Measurements from ENCODE around the gene FKBP2. TPM values are rescaled to one million over a fixed set of nuclear protein-coding genes. Genes with fewer than 3 reads are reported as not detected.

FKBP2 gene
- total RNA-seq, 4 donors from 2014 or later: 50.7 to 89.6 (median 56.0) TPM

- Histone ChIP-seq H3K27me3 (peaks cover 8 to 71% (median 14%) of the 10 kb centered on the region in 4 donors), H3K4me3 (peak overlapping the region; percentile 23 to 67 (median 37)), H3K9me3 (no peaks in the 10 kb centered on the region), H3K27ac (no peak overlapping the region), H3K36me3 (peaks cover 0 to 10% (median 0%) of the 10 kb centered on the region in 3 donors), H3K4me1 (peaks cover 10 to 40% (median 20%) of the 10 kb centered on the region in 3 donors)
- TF ChIP-seq CTCF (IDR thresholded peaks at IDR 0.05): no peak
- no peak for TF ChIP-seq POLR2A (IDR thresholded peaks at IDR 0.05)
- WGBS, 2 donors: no CpG with 5 or more reads among the region's 96 CpGs
- no peak for DNase-seq
- intact Hi-C loops (cut with DNase I): no loop called here
Observed at GRCh38 chr11:64291752-64292459, 51.0 kb downstream of the FKBP2 start.

GRCh38 chr11:64292460-64293254 is 51.8 kb downstream of the FKBP2 start:
- Histone ChIP-seq H3K4me1 (peaks cover 10 to 36% (median 20%) of the 10 kb centered on the region in 3 donors), H3K27me3 (peaks cover 8 to 78% (median 17%) of the 10 kb centered on the region in 4 donors), H3K4me3 (peak overlapping the region; percentile 23 to 67 (median 37)), H3K9me3 (no peaks in the 10 kb centered on the region), H3K36me3 (peaks cover 0 to 7% (median 0%) of the 10 kb centered on the region in 3 donors), H3K27ac (no peak overlapping the region)
- intact Hi-C loops (cut with DNase I): no loop called here
- 6 to 12% methylated on average over 17 to 21 of the region's 42 CpGs for WGBS, 2 donors
- TF ChIP-seq POLR2A (IDR thresholded peaks at IDR 0.05) (no peak), CTCF (IDR thresholded peaks at IDR 0.05) (no peak)
- no peak for DNase-seq

Other genes with a start within 250 kb of the FKBP2 start
- gene FLRT1, start 205.2 kb upstream of the FKBP2 start, total RNA-seq: under 1 TPM in 3 of 4 donors, not detected in 1; 0.06 to 0.19 (median 0.08) TPM
- gene MACROD1, start 75.0 kb upstream of the FKBP2 start, total RNA-seq: 10 to 100 TPM; 10.4 to 31.5 (median 19.5) TPM
- 100 to 1,000 TPM in 2 of 4 donors, 10 to 100 TPM in 2; 81.6 to 116 (median 104) TPM for gene STIP1, start 54.9 kb upstream of the FKBP2 start, total RNA-seq
- 10 to 100 TPM in 2 of 4 donors, 1 to 10 TPM in 2; 3.8 to 16.9 (median 10.6) TPM for gene FERMT3, start 34.4 kb upstream of the FKBP2 start, total RNA-seq
- 10 to 100 TPM; 23.9 to 68.7 (median 45.8) TPM for gene TRPT1, start 14.9 kb upstream of the FKBP2 start, total RNA-seq
- 10 to 100 TPM; 44.0 to 60.1 (median 50.7) TPM for gene NUDT22, start 14.8 kb upstream of the FKBP2 start, total RNA-seq
- 10 to 100 TPM in 3 of 4 donors, 1 to 10 TPM in 1; 8.9 to 27.1 (median 16.8) TPM for gene DNAJC4, start 10.5 kb upstream of the FKBP2 start, total RNA-seq
- 10 to 100 TPM; 18.0 to 50.5 (median 30.9) TPM for gene VEGFB, start 6.5 kb upstream of the FKBP2 start, total RNA-seq
- gene PPP1R14B, start 5.8 kb downstream of the FKBP2 start, total RNA-seq: 100 to 1,000 TPM; 137 to 279 (median 203) TPM
- gene PLCB3, start 10.4 kb downstream of the FKBP2 start, total RNA-seq: 10 to 100 TPM; 29.8 to 54.5 (median 42.4) TPM
- gene BAD, start 43.6 kb downstream of the FKBP2 start, total RNA-seq: 10 to 100 TPM; 49.4 to 86.5 (median 72.9) TPM
- 10 to 100 TPM; 17.5 to 19.9 (median 19.2) TPM for gene GPR137, start 44.8 kb downstream of the FKBP2 start, total RNA-seq
- gene KCNK4, start 50.2 kb downstream of the FKBP2 start, total RNA-seq: not detected
- gene CATSPERZ, start 59.3 kb downstream of the FKBP2 start, total RNA-seq: not detected
- 100 to 1,000 TPM in 2 of 4 donors, 10 to 100 TPM in 2; 81.9 to 131 (median 99.7) TPM for gene ESRRA, start 64.4 kb downstream of the FKBP2 start, total RNA-seq
- gene TRMT112, start 76.5 kb downstream of the FKBP2 start, total RNA-seq: 100 to 1,000 TPM; 202 to 248 (median 211) TPM
- 100 to 1,000 TPM; 309 to 602 (median 476) TPM for gene PRDX5, start 77.0 kb downstream of the FKBP2 start, total RNA-seq
- gene CCDC88B, start 99.1 kb downstream of the FKBP2 start, total RNA-seq: 10 to 100 TPM in 3 of 4 donors, 1 to 10 TPM in 1; 7.4 to 14.9 (median 13.7) TPM
- gene RPS6KA4, start 118.1 kb downstream of the FKBP2 start, total RNA-seq: 10 to 100 TPM; 28.6 to 69.8 (median 55.0) TPM

Data from esophagus squamous epithelium (tissue), 5 donors.